ENCODE measurements around the gene NOP16.

DNA sequence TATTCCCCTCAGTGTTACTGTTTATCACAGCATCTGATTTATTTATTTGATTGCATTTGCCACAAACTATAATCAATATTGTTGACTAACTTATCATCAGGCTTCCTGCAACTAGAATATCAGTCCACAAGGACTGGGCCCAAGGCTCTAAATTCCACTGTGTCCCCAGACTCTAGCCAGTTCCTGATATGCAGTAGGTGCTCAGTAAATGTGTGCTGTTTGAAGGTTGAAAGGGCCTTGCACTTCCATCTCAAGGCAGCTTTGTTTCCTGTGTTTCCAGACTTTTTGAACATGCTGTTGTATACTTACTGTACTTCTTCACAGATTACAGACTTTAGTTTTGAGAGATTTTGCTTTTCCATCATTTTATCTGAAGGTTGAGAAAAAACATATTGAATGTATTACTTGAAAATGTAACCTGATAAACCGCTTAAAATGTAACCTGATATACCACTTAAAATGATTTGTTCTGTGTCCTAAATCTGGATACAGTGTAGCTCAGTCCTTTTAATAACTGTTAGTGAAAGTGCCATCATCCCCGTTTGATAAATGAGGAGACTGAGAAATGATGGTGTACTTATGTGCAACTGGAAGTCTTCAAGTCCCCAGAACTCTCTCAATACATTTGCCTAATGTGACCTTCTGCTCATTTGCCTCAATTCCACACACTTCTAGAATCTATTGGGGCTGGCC, 45.5 kb downstream of the NOP16 start:
- TF ChIP-seq, protein P1, sequence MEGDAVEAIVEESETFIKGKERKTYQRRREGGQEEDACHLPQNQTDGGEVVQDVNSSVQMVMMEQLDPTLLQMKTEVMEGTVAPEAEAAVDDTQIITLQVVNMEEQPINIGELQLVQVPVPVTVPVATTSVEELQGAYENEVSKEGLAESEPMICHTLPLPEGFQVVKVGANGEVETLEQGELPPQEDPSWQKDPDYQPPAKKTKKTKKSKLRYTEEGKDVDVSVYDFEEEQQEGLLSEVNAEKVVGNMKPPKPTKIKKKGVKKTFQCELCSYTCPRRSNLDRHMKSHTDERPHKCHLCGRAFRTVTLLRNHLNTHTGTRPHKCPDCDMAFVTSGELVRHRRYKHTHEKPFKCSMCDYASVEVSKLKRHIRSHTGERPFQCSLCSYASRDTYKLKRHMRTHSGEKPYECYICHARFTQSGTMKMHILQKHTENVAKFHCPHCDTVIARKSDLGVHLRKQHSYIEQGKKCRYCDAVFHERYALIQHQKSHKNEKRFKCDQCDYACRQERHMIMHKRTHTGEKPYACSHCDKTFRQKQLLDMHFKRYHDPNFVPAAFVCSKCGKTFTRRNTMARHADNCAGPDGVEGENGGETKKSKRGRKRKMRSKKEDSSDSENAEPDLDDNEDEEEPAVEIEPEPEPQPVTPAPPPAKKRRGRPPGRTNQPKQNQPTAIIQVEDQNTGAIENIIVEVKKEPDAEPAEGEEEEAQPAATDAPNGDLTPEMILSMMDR (conservative IDR thresholded peaks at IDR 0.05), result no peak
- TF ChIP-seq ZFX (IDR thresholded peaks at IDR 0.05), result no peak
